OCI-LY7 (cell line): ENCODE measurements around the gene CREB1. TPM values are rescaled to one million over a fixed set of nuclear protein-coding genes. Genes with fewer than 3 reads are reported as not detected.

Experiments
- BruUV-seq: library from RNA; stranded (reverse); fragments of 400-500 nt; replicated peaks from 2 replicates; lab custom pipeline; 2021; lab: Mats Ljungman, UMichigan
- CTCF ChIA-PET: fragments of 300-600 bp; sonication (Branson Sonifier 250); formaldehyde crosslinking; loops from one replicate; lab custom pipeline; 2022; ENCODE audit warnings: antibody characterized with exemption; ENCODE audit not compliant: unreplicated experiment; lab: Charles Lee
- POLR2A ChIA-PET: fragments of 300-600 bp; sonication (Branson Sonifier 250); formaldehyde crosslinking; loops from one replicate; lab custom pipeline; 2022; ENCODE audit warnings: antibody characterized with exemption; lab: Charles Lee
- DNase-seq: peaks from one replicate; pipeline ENCODE4 v3.0.0-alpha.2; 2015; ENCODE audit warnings: low spot score
- H2AFZ ChIP-seq: fragments of 200-600 bp; sonication (generic), shearing (Covaris generic); 2 replicates; pipeline ENCODE4 v1.6.1; 2014; ENCODE audit warnings: mild to moderate bottlenecking, antibody characterized with exemption, low read length, moderate library complexity
- H3K27ac ChIP-seq: fragments of 200-600 bp; sonication (generic); 2 replicates; pipeline ENCODE4 v1.5.1; 2014; ENCODE audit warnings: mixed run types, low read depth, mild to moderate bottlenecking, moderate library complexity, low read length, inconsistent platforms; ENCODE audit not compliant: poor library complexity, severe bottlenecking
- H3K36me3 ChIP-seq: fragments of 200-600 bp; sonication (generic); 2 replicates; pipeline ENCODE4 v1.6.1; 2014; ENCODE audit warnings: mild to moderate bottlenecking, antibody characterized with exemption, low read length, moderate library complexity, mixed read lengths; ENCODE audit not compliant: insufficient read depth
- H3K4me1 ChIP-seq: fragments of 200-600 bp; sonication (generic); 2 replicates; pipeline ENCODE4 v1.5.1; 2014; ENCODE audit warnings: mild to moderate bottlenecking, low read length; ENCODE audit not compliant: insufficient read depth, poor library complexity, severe bottlenecking
- H3K4me2 ChIP-seq: fragments of 200-600 bp; sonication (generic); 2 replicates; pipeline ENCODE4 v1.6.1; 2014; ENCODE audit warnings: mild to moderate bottlenecking, low read length
- H3K4me3 ChIP-seq: fragments of 200-600 bp; sonication (generic); 2 replicates; pipeline ENCODE4 v1.5.1; 2014; ENCODE audit warnings: mild to moderate bottlenecking, low read depth, low read length; ENCODE audit not compliant: poor library complexity, severe bottlenecking
- H3K79me2 ChIP-seq: fragments of 200-600 bp; sonication (generic); 2 replicates; pipeline ENCODE4 v1.6.1; 2016; ENCODE audit warnings: low read depth, mild to moderate bottlenecking, low read length, moderate library complexity, mixed read lengths; ENCODE audit not compliant: insufficient read depth
- H3K9me2 ChIP-seq: fragments of 200-600 bp; sonication (generic); 2 replicates; pipeline ENCODE4 v1.6.1; 2016; ENCODE audit warnings: mild to moderate bottlenecking, low read length, mixed read lengths; ENCODE audit not compliant: insufficient read depth
- H3K9me3 ChIP-seq: fragments of 200-600 bp; sonication (generic); 2 replicates; pipeline ENCODE4 v1.6.1; 2014; ENCODE audit warnings: mild to moderate bottlenecking, mixed run types, low read length, mixed read lengths
- H4K20me1 ChIP-seq: fragments of 200-600 bp; sonication (generic); 2 replicates; pipeline ENCODE4 v1.6.1; 2014; ENCODE audit warnings: mild to moderate bottlenecking, antibody characterized with exemption, low read length, moderate library complexity, mixed read lengths; ENCODE audit not compliant: insufficient read depth
- CTCF ChIP-seq: fragments of 200-600 bp; sonication (generic); conservative IDR thresholded peaks from 2 replicates; pipeline ENCODE4 v1.5.1; 2014; ENCODE audit warnings: mild to moderate bottlenecking, antibody characterized with exemption, low read length, moderate library complexity, mixed read lengths
- EZH2phosphoT487 ChIP-seq: fragments of 200-600 bp; sonication (generic); IDR thresholded peaks from 2 replicates; pipeline ENCODE4 v1.6.1; 2018; ENCODE audit warnings: low read depth, borderline replicate concordance, mild to moderate bottlenecking, mixed run types, antibody characterized with exemption, low read length, moderate library complexity, mixed read lengths
- intact Hi-C: fragments of 100-400 bp; cut with micrococcal nuclease; formaldehyde crosslinking; loops from one replicate; pipeline ENCODE4 v1.10.0; 2022; ENCODE audit not compliant: unreplicated experiment
- total RNA-seq, 2 experiments: library from RNA; depleted of rRNA in 1 of 2; stranded (reverse); fragments of >200 nt in 1 of 2; shearing (Covaris generic) in 1 of 2; gene quantifications; 2 replicates each; pipeline ENCODE4 v1.2.3, GENCODE V29; 2014 to 2022

Gene CREB1
- total RNA-seq, 2 experiments from 2014 or later: 54.3 to 84.9 TPM

- intact Hi-C loops: no loop called here
- H3K4me2 ChIP-seq: peak overlapping the region; percentile 100
- TSS peak; percentile 76 for BruUV-seq
- peaks cover 45% of the 10 kb centered on the region for H3K4me1 ChIP-seq
- H3K9me2 ChIP-seq: no peaks in the 10 kb centered on the region
- H2AFZ ChIP-seq: no peak overlapping the region
- peak overlapping the region; percentile 97 for H3K4me3 ChIP-seq
- CTCF ChIA-PET: no interaction called here
- peaks cover 58% of the 10 kb centered on the region for H3K79me2 ChIP-seq
- peak overlapping the region; percentile 88 for H3K27ac ChIP-seq
- peaks cover 23% of the 10 kb centered on the region for H4K20me1 ChIP-seq
- H3K9me3 ChIP-seq: no peaks in the 10 kb centered on the region
- no peak for DNase-seq
- H3K36me3 ChIP-seq: peaks cover 25% of the 10 kb centered on the region
- TF ChIP-seq CTCF: no peak
- TF ChIP-seq EZH2phosphoT487: no peak
- POLR2A ChIA-PET: interaction anchor here (0.6 to 4.7 kb wide), 19 partner anchors 9 to 541 kb away, joined by 3 to 42 read pairs (median 4); partner anchors contain the start of genes CCNYL1 and METTL21A
Measured at GRCh38 chr2:207531032-207531952, 1.5 kb downstream of the CREB1 start.

- BruUV-seq: no TSS peak
- intact Hi-C loops: no loop called here
- Histone ChIP-seq H3K4me1 (peaks cover 45% of the 10 kb centered on the region), H3K9me2 (no peaks in the 10 kb centered on the region), H3K9me3 (no peaks in the 10 kb centered on the region), H3K36me3 (peaks cover 37% of the 10 kb centered on the region), H4K20me1 (peaks cover 23% of the 10 kb centered on the region), H2AFZ (no peak overlapping the region), H3K4me2 (peak overlapping the region; percentile 100), H3K4me3 (peak overlapping the region; percentile 23), H3K79me2 (peaks cover 71% of the 10 kb centered on the region), H3K27ac (no peak overlapping the region)
- TF ChIP-seq EZH2phosphoT487 (no peak), CTCF (no peak)
- ChIA-PET CTCF (no interaction called here), POLR2A (interaction anchor here (0.7 to 4.7 kb wide), 10 partner anchors 10 to 492 kb away, joined by 3 to 42 read pairs (median 5); partner anchors contain the start of gene PLEKHM3)
- DNase-seq: no peak
Measured at GRCh38 chr2:207532676-207533075, 2.9 kb downstream of the CREB1 start.
